ENCODE measurements around the gene TOPBP1. TPM values are rescaled to one million over a fixed set of nuclear protein-coding genes. Genes with fewer than 3 reads are reported as not detected.

The TOPBP1 gene
- polyA plus RNA-seq, 1 donor (not counting 4 experiments of a cell fraction or from before 2014, with no cell fraction given) = 26.1 TPM

- no peak overlapping the region for H3K27ac ChIP-seq (ENCODE audit: control insufficient read depth, insufficient read depth, low read length)
- H4K20me1 ChIP-seq (ENCODE audit: control insufficient read depth, extremely low read depth, insufficient read depth, low read length) = no peaks in the 10 kb centered on the region
- H3K9me3 ChIP-seq (ENCODE audit: control insufficient read depth, low read depth, low read length) = no peaks in the 10 kb centered on the region
- no peak overlapping the region for H3K4me2 ChIP-seq (ENCODE audit: control insufficient read depth, extremely low read depth, insufficient read depth, low read depth, low read length)
- H3K79me2 ChIP-seq (ENCODE audit: control insufficient read depth, insufficient read depth, low read length) = no peaks in the 10 kb centered on the region
- no peaks in the 10 kb centered on the region for H3K36me3 ChIP-seq (ENCODE audit: control insufficient read depth in 2 of 2, extremely low read depth in 1 of 2, insufficient read depth in 2 of 2, low read length in 2 of 2)
- DNase-seq (ENCODE audit: low read depth, low spot score) = no peak
- no peak overlapping the region for H3K4me3 ChIP-seq (ENCODE audit: control insufficient read depth in 2 of 3, extremely low read depth in 1 of 3, insufficient read depth in 2 of 3, low read depth in 1 of 3, low read length in 3 of 3)
- TF ChIP-seq CTCF (optimal IDR thresholded peaks at IDR 0.05 in 1 of 3, IDR thresholded peaks at IDR 0.05 in 1 of 3, conservative IDR thresholded peaks at IDR 0.05 in 1 of 3; ENCODE audit: extremely low read depth in 1 of 3, insufficient read depth in 2 of 3, low read length in 3 of 3) = no peak
- no peak for TF ChIP-seq EZH2 (IDR thresholded peaks at IDR 0.05; ENCODE audit: low read length)
- dilution Hi-C loops (cut with MboI; ENCODE audit: extremely low pct_ligation_motif_present, low sequenced_read_pairs) = no loop called here
- FAIRE-seq = no peak
- H3K27me3 ChIP-seq (ENCODE audit: control insufficient read depth, extremely low read depth, insufficient read depth, low read length) = peaks cover 27% of the 10 kb centered on the region
- H3K4me1 ChIP-seq (ENCODE audit: control insufficient read depth, extremely low read depth, insufficient read depth, low read length) = no peaks in the 10 kb centered on the region
- no peak overlapping the region for H2AFZ ChIP-seq (ENCODE audit: control insufficient read depth, low read length)
- no peaks in the 10 kb centered on the region for H3K9me1 ChIP-seq (ENCODE audit: control insufficient read depth, extremely low read depth, insufficient read depth, low read length)
- no peak overlapping the region for H3K9ac ChIP-seq (ENCODE audit: control insufficient read depth, extremely low read depth, insufficient read depth, low read length)
Observed at GRCh38 chr3:133676336-133677118, 14.8 kb upstream of the TOPBP1 start.

- H3K9me1 ChIP-seq (ENCODE audit: control insufficient read depth, extremely low read depth, insufficient read depth, low read length) = no peaks in the 10 kb centered on the region
- no peak overlapping the region for H2AFZ ChIP-seq (ENCODE audit: control insufficient read depth, low read length)
- no peak overlapping the region for H3K9ac ChIP-seq (ENCODE audit: control insufficient read depth, extremely low read depth, insufficient read depth, low read length)
- dilution Hi-C loops (cut with MboI; ENCODE audit: extremely low pct_ligation_motif_present, low sequenced_read_pairs) = no loop called here
- H3K27ac ChIP-seq (ENCODE audit: control insufficient read depth, insufficient read depth, low read length) = no peak overlapping the region
- H4K20me1 ChIP-seq (ENCODE audit: control insufficient read depth, extremely low read depth, insufficient read depth, low read length) = no peaks in the 10 kb centered on the region
- peaks cover 27% of the 10 kb centered on the region for H3K27me3 ChIP-seq (ENCODE audit: control insufficient read depth, extremely low read depth, insufficient read depth, low read length)
- H3K4me3 ChIP-seq (ENCODE audit: control insufficient read depth in 2 of 3, extremely low read depth in 1 of 3, insufficient read depth in 2 of 3, low read depth in 1 of 3, low read length in 3 of 3) = no peak overlapping the region
- DNase-seq (ENCODE audit: low read depth, low spot score) (no peak), FAIRE-seq (no peak)
- no peak for TF ChIP-seq CTCF (optimal IDR thresholded peaks at IDR 0.05 in 1 of 3, IDR thresholded peaks at IDR 0.05 in 1 of 3, conservative IDR thresholded peaks at IDR 0.05 in 1 of 3; ENCODE audit: extremely low read depth in 1 of 3, insufficient read depth in 2 of 3, low read length in 3 of 3)
- no peak for TF ChIP-seq EZH2 (IDR thresholded peaks at IDR 0.05; ENCODE audit: low read length)
- H3K79me2 ChIP-seq (ENCODE audit: control insufficient read depth, insufficient read depth, low read length) = no peaks in the 10 kb centered on the region
- no peaks in the 10 kb centered on the region for H3K36me3 ChIP-seq (ENCODE audit: control insufficient read depth in 2 of 2, extremely low read depth in 1 of 2, insufficient read depth in 2 of 2, low read length in 2 of 2)
- H3K9me3 ChIP-seq (ENCODE audit: control insufficient read depth, low read depth, low read length) = no peaks in the 10 kb centered on the region
- no peak overlapping the region for H3K4me2 ChIP-seq (ENCODE audit: control insufficient read depth, extremely low read depth, insufficient read depth, low read depth, low read length)
- no peaks in the 10 kb centered on the region for H3K4me1 ChIP-seq (ENCODE audit: control insufficient read depth, extremely low read depth, insufficient read depth, low read length)
Observed at GRCh38 chr3:133675631-133676335, 14.0 kb upstream of the TOPBP1 start.
